Activated CD8-positive, alpha-beta memory T cell treated with anti-CD3 and anti-CD28 coated beads, Interleukin-2, amount 50 U/mL, for 1 hour (primary cell): ENCODE results near the gene LAMC3.

Source experiments
- DNase-seq: peaks from one replicate; pipeline ENCODE4 v3.0.0-alpha.2; 2020; ENCODE audit errors: extremely low read depth

Gene LAMC3

GRCh38 chr9:131076347-131077195 is 67.6 kb downstream of the LAMC3 start:
- DNase-seq, result no peak

- no peak for DNase-seq
These were observed 69.7 kb downstream of the LAMC3 start for GRCh38 chr9:131078427-131079366.

- DNase-seq, result no peak
These were observed 71.6 kb downstream of the LAMC3 start for GRCh38 chr9:131080589-131080988.

- DNase-seq, result no peak
These were observed 72.9 kb downstream of the LAMC3 start for GRCh38 chr9:131081868-131082267.

- DNase-seq, result no peak
These were observed 74.0 kb downstream of the LAMC3 start for GRCh38 chr9:131082774-131083512.

GRCh38 chr9:131084661-131085369 is 75.8 kb downstream of the LAMC3 start:
- DNase-seq, result no peak

- no peak for DNase-seq
These were observed 76.6 kb downstream of the LAMC3 start for GRCh38 chr9:131085370-131086122.

GRCh38 chr9:131087354-131087893 is 78.5 kb downstream of the LAMC3 start:
- no peak for DNase-seq

GRCh38 chr9:131090025-131090787 is 81.2 kb downstream of the LAMC3 start:
- no peak for DNase-seq

- no peak for DNase-seq
These were observed 82.5 kb downstream of the LAMC3 start for GRCh38 chr9:131091352-131091992.

GRCh38 chr9:131092030-131092429 is 83.1 kb downstream of the LAMC3 start:
- DNase-seq, result no peak

GRCh38 chr9:131092548-131093440 is 83.8 kb downstream of the LAMC3 start:
- no peak for DNase-seq

- DNase-seq, result no peak
These were observed 85.0 kb downstream of the LAMC3 start for GRCh38 chr9:131094015-131094414.

GRCh38 chr9:131094622-131095021 is 85.6 kb downstream of the LAMC3 start:
- DNase-seq, result no peak

GRCh38 chr9:131095666-131096268 is 86.8 kb downstream of the LAMC3 start:
- no peak for DNase-seq

GRCh38 chr9:131096269-131097125 is 87.5 kb downstream of the LAMC3 start, which contains the start of gene AIF1L:
TSS of gene AIF1L (plus strand) at chr9:131096531. CDS start at chr9:131096630, 99 bp downstream.
- DNase-seq, result no peak
